GM18520 (cell line): Measurements from ENCODE around the gene TNFRSF12A.
"Not testable (repeated sequence)": the region's sequence is repeated elsewhere in the genome, so short reads cannot be mapped to it uniquely, and the experiment has no call there.

ENCODE experiments used
- ATAC-seq: cut with Tn5 transposase; IDR thresholded peaks from one replicate; pipeline ENCODE4 v1.9.1; 2021; ENCODE audit not compliant: unreplicated experiment

The TNFRSF12A gene

DNA sequence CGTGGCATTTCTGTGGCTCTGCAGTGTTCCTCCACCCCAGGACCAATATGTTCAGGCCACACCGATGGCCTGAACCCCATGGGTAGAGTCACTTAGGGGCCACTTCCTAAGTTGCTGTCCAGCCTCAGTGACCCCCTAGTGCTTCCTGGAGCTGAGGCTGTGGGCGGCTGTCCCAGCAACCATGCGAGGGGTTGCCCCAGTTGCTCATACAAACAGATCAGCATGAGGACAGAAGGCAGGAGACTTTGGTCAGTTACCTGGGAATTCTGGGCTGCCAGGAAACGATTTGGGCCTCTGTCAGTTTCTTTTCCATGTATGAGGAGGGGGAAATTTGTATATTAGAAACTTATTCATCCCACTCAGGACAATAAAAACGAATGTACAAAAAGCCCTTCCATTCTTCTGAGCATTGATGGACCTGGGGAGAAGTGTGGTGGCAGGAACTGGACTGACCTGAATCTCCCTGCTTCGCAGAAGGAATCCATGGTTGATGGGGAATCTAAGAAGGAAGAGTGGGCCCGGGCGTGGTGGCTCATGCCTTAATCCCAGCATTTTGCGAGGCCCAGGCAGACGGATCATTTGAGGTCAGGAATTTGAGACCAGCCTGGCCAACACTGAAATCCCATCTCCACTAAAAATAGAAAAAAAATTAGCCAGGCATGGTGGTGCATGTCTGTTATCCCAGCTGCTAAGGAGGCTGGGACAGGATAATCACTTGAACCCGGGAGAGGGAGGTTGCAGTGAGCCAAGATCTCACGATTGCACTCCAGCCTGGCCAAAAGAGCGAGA lies 40.4 kb downstream of the TNFRSF12A start:
- no peak for ATAC-seq

DNA sequence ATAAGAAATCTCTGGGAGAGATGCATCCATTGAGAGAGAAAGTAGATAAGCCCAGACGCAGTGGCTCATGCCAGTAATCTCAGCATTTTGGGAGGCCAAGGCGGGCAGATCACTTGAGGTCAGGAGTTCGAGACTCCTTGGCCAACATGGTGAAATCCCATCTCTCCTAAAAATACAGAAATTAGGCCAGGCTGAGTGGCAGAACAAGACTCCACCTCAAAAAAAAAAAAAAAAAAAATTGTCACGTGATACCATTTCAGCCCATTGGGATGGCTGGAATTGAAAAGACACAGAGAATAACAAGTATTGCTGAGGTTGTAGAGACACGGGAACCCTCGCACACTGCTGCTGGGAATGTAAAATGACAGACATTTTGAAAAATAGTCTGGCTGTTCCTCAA lies 42.4 kb downstream of the TNFRSF12A start:
- no peak for ATAC-seq

DNA sequence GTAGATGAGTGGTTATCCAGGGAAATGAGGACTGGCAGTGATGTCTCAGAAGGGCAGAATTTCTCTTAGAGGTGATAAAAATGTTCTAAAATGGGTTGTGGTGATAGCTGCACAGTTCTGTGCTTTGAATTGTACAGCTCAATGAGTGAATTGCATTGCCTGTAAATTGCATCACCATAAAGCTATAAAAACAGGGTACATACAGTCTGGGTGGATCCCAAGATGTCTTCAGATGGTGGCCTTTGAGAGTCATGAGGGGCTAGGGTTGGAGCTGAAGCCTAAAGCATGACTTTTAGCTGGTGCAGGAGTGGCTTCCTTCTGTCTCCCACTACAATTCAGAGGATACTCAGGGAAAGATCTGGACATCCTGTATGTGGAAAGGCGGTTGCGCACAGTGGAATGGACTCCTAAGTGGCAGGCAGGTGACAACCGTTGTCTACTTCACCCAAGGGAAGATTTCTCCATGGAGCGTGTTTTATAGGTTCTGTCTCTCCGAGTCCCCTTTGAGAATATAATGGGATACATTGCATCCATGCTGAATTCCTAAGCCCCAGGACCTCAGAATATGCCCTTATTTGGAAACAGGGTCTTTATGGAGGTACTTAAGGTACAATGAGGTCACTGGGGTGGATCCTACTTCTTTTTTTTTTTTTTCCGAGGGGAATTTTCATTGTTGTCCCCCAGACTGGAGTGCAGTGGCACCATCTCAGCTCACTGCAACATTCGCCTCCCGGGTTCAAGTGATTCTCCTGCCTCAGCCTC lies 43.6 kb downstream of the TNFRSF12A start:
- no peak for ATAC-seq

DNA sequence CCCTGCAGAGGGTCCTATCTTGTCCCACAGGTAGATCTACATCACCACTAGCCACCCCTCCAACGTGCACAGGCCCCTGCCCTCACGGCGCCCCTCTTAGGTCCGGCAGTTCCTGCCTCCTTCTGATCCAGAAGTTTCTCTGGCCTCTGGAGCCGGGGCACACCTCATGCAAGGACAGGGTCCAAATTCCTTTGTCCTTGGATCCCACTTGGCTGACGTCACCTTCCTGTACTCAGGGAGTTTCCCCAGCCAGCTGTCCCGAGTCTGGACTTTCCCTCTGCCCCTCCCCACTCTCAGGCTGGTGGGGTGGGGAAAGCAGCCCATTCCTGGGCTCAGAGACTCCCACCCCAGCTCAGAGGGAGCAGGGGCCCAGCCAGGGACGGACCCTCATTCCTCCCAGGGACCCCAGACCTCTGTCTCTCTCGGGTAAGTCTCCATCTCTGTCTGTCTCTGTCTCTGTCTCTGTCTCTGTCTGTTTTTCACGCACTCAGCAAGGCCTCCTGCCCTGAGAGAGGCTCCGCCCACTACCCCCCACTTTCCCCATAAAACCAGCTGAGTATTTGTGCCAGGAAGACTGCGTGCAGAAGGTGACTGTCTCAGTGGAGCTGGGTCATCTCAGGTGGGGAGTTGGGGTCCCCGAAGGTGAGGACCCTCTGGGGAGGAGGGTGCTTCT lies 45.0 kb downstream of the TNFRSF12A start, which contains the start of gene IL32:
Gene IL32 (plus strand): TSS at position 572 of the 673 bp plus-strand sequence. CDS start 172 bp downstream, outside the sequence.
- no peak for ATAC-seq

DNA sequence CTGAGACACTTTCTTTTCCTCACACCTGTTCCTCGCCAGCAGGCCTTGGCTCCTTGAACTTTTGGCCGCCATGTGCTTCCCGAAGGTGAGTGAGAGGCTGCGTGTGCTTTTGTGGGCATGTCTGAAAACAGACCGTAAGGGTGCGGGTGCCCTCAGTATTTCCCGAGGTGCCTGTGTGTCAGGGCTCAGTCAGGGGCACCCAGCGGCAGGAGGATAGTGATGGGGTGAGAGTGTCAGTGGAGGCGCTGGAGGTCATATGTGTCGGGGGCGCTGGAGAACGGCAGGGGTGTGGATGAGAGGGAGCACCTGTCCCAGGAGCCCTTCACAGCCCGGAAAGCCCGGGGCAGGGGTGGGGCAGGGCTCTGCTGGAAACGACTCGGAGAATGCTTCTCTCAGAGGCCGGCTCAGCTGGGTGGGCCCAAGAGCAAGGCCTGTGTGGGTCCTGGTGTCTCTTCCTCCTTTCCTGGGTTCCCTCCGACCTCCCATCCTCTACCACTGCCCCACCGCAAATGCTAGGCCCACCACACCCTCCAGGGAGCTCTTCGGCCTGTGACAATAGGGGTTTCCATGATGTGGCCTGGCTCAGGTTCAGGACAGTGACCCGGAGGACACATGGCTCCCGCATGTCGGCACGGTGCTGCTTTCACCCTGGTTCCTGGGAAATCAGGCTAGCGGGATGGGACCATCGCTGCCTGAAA lies 45.7 kb downstream of the TNFRSF12A start:
- ATAC-seq, result no peak

DNA sequence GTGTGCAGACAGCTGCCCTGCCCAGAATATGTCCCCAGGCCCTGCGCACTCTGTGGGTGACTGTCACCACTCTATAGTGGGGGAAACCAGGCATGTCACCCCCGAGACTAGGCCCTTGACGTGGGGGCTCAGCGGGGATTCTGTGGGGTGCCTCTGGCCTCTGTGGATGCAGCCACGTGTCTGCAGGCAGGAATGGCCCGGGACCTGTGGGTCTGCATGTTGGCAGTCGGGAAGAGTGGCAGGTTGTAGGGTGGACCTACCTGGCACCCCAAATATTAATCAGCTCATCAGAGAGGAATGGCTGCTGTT lies 46.2 kb downstream of the TNFRSF12A start:
- no peak for ATAC-seq

DNA sequence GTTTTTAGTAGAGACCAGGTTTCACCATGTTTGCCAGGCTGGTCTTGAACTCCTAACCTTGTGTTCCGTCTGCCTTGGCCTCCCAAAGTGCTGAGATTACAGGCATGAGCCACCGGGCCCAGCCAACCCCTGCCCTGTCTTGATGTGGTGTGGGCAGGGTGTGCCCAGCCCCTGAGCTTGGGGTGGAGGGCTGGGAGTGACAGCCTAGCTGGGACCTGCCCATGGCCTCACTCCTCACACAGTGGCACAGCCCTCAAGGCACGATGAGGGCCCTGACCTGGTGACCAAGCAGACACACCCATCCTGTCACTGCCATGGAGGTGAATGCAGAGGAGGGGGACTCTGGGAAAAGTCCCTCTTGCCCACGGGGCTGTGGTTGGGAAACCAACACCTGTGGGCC lies 48.3 kb downstream of the TNFRSF12A start:
- ATAC-seq, result no peak

DNA sequence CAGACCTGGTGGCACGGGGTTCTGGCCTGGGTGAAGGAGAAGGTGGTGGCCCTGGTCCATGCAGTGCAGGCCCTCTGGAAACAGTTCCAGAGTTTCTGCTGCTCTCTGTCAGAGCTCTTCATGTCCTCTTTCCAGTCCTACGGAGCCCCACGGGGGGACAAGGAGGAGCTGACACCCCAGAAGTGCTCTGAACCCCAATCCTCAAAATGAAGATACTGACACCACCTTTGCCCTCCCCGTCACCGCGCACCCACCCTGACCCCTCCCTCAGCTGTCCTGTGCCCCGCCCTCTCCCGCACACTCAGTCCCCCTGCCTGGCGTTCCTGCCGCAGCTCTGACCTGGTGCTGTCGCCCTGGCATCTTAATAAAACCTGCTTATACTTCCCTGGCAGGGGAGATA lies 49.0 kb downstream of the TNFRSF12A start:
- not testable (repeated sequence) for ATAC-seq

DNA sequence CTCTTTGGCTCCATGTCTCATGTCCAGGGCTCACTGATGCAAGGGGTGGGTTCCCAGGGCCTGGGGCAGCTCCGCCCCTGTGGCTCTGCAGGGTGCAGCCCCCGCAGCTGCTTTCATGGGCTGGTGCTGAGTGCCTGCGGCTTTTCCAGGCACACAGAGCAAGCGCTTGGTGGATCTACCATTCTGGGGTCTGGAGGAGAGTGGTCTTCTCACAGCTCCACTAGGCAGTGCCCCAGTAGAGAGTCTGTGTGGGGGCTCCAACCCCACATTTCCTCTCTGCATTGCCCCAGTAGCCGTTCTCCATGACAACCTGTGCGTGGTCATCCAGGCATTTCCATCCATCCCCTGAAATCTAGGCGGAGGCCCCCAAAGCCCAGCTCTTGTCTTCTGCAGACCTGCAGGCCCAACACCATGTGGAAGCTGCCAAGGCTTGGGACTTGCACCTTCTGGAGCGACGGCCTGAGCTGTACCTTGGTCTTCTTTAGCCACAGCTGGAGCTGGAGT lies 50.5 kb downstream of the TNFRSF12A start:
- no peak for ATAC-seq

DNA sequence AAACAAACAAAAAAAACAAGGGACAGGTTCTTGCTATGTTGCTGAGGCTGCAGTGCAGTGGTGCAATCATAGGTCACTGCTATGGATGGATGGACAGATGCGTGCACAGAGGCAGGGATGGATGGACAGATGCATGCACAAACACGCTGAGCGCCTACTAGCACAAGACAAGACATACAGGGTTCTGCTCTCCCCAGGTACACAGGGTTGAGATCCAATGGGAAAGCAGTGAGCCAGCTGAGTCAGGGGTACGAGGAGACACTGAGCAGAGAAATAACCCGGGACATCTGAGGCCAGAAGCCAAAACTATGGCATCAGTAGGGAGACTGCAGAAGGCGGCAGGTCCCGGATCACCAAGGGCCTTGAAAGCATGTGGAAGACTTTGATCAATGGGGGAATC lies 51.5 kb downstream of the TNFRSF12A start:
- no peak for ATAC-seq
